ENCODE data around the gene LAYN. TPM values are rescaled to one million over a fixed set of nuclear protein-coding genes. Genes with fewer than 3 reads are reported as not detected.

Gene LAYN
- total RNA-seq, 2 donors from 2014 or later, result 10.6 to 12.8 TPM

- no peaks in the 10 kb centered on the region for H3K27me3 ChIP-seq (replicated peaks; ENCODE audit: insufficient read depth)
- DNase-seq (ENCODE audit: low spot score), result no peak
- no peak overlapping the region for H3K4me3 ChIP-seq
- WGBS, result 88% methylated on average over 1 of the region's 1 CpG
- TF ChIP-seq POLR2AphosphoS5 (IDR thresholded peaks at IDR 0.05), result no peak
- no peak for TF ChIP-seq CTCF (IDR thresholded peaks at IDR 0.05)
- TF ChIP-seq POLR2A (IDR thresholded peaks at IDR 0.05), result no peak
- intact Hi-C loops (cut with DNase I), result no loop called here
- no peaks in the 10 kb centered on the region for H3K36me3 ChIP-seq
- no peaks in the 10 kb centered on the region for H3K4me1 ChIP-seq (replicated peaks)
- H3K27ac ChIP-seq, result no peak overlapping the region
- H3K9me3 ChIP-seq, result no peaks in the 10 kb centered on the region
Observed at GRCh38 chr11:111527279-111527678, 13.2 kb upstream of the LAYN start.

GRCh38 chr11:111528557-111528956 lies 12.0 kb upstream of the LAYN start:
- no peak for DNase-seq (ENCODE audit: low spot score)
- no peaks in the 10 kb centered on the region for H3K27me3 ChIP-seq (replicated peaks; ENCODE audit: insufficient read depth)
- no peak overlapping the region for H3K4me3 ChIP-seq
- H3K36me3 ChIP-seq, result no peaks in the 10 kb centered on the region
- intact Hi-C loops (cut with DNase I), result no loop called here
- no peak overlapping the region for H3K27ac ChIP-seq
- 40% methylated on average over 1 of the region's 1 CpG for WGBS
- no peaks in the 10 kb centered on the region for H3K9me3 ChIP-seq
- TF ChIP-seq POLR2A (IDR thresholded peaks at IDR 0.05) (no peak), CTCF (IDR thresholded peaks at IDR 0.05) (no peak), POLR2AphosphoS5 (IDR thresholded peaks at IDR 0.05) (no peak)
- H3K4me1 ChIP-seq (replicated peaks), result no peaks in the 10 kb centered on the region

GRCh38 chr11:111530091-111530490 lies 10.4 kb upstream of the LAYN start:
- Histone ChIP-seq H3K27me3 (replicated peaks; ENCODE audit: insufficient read depth) (no peaks in the 10 kb centered on the region), H3K4me3 (no peak overlapping the region), H3K27ac (no peak overlapping the region), H3K4me1 (replicated peaks) (no peaks in the 10 kb centered on the region), H3K9me3 (no peaks in the 10 kb centered on the region), H3K36me3 (no peaks in the 10 kb centered on the region)
- intact Hi-C loops (cut with DNase I), result no loop called here
- DNase-seq (ENCODE audit: low spot score), result no peak
- WGBS, result 67% methylated on average over 3 of the region's 3 CpGs
- TF ChIP-seq POLR2AphosphoS5 (IDR thresholded peaks at IDR 0.05), result no peak
- TF ChIP-seq CTCF (IDR thresholded peaks at IDR 0.05), result no peak
- no peak for TF ChIP-seq POLR2A (IDR thresholded peaks at IDR 0.05)

- intact Hi-C loops (cut with DNase I), result no loop called here
- Histone ChIP-seq H3K4me3 (no peak overlapping the region), H3K4me1 (replicated peaks) (no peaks in the 10 kb centered on the region), H3K27me3 (replicated peaks; ENCODE audit: insufficient read depth) (no peaks in the 10 kb centered on the region), H3K27ac (no peak overlapping the region), H3K36me3 (no peaks in the 10 kb centered on the region), H3K9me3 (no peaks in the 10 kb centered on the region)
- no peak for DNase-seq (ENCODE audit: low spot score)
- TF ChIP-seq POLR2AphosphoS5 (IDR thresholded peaks at IDR 0.05) (no peak), POLR2A (IDR thresholded peaks at IDR 0.05) (no peak), CTCF (IDR thresholded peaks at IDR 0.05) (no peak)
Observed at GRCh38 chr11:111531136-111531535, 9.4 kb upstream of the LAYN start.

GRCh38 chr11:111531687-111532364 lies 8.7 kb upstream of the LAYN start:
- no peaks in the 10 kb centered on the region for H3K4me1 ChIP-seq (replicated peaks)
- no peak overlapping the region for H3K4me3 ChIP-seq
- DNase-seq (ENCODE audit: low spot score), result peak; percentile 42
- H3K27ac ChIP-seq, result no peak overlapping the region
- 57% methylated on average over 9 of the region's 9 CpGs for WGBS
- no peaks in the 10 kb centered on the region for H3K27me3 ChIP-seq (replicated peaks; ENCODE audit: insufficient read depth)
- intact Hi-C loops (cut with DNase I), result no loop called here
- TF ChIP-seq POLR2A (IDR thresholded peaks at IDR 0.05) (no peak), CTCF (IDR thresholded peaks at IDR 0.05) (no peak), POLR2AphosphoS5 (IDR thresholded peaks at IDR 0.05) (peak; percentile 14)
- no peaks in the 10 kb centered on the region for H3K36me3 ChIP-seq
- H3K9me3 ChIP-seq, result no peaks in the 10 kb centered on the region
